ENCODE data around the gene SPIN2B.
"Not testable (repeated sequence)": the region's sequence is repeated elsewhere in the genome, so short reads cannot be mapped to it uniquely, and the experiment has no call there.

Gene SPIN2B

DNA sequence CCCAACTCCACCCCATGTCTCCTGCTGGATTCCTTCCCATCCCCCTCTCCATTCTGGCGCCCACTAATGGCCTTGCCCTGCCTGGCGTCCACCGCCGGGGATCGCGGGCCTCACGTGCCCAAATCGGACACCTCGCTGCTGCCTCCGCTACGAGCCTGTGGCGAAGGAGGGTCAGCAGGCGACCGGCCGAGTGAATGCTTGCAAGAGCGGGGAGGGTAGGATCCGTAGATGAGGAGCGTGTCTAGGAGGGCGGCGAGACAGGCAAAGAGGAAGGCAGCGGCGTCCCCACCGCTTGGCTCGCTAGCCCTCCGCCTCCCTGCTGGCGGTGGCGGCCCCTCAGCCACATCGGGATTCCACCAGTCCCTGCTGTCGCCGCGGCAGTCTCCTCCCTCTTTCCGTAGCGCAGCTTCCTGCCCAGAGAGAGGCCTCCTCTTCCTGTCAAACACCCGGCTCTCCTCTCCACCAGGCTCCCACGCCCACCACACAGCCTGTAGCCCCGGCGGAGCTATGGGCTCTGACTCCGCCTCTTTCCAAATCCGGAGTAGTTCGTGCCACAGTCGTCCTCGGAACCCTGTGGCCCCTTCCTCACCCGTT lies at the start of gene SPIN2B:
Gene SPIN2B, minus strand, starts transcription at position 387 of the 594 bp plus-strand sequence.
- peak within 1 kb of the TSS; percentile 63 for H3K4me3 ChIP-seq (ENCODE audit: low read depth, low read length)
- TF ChIP-seq, protein P1, sequence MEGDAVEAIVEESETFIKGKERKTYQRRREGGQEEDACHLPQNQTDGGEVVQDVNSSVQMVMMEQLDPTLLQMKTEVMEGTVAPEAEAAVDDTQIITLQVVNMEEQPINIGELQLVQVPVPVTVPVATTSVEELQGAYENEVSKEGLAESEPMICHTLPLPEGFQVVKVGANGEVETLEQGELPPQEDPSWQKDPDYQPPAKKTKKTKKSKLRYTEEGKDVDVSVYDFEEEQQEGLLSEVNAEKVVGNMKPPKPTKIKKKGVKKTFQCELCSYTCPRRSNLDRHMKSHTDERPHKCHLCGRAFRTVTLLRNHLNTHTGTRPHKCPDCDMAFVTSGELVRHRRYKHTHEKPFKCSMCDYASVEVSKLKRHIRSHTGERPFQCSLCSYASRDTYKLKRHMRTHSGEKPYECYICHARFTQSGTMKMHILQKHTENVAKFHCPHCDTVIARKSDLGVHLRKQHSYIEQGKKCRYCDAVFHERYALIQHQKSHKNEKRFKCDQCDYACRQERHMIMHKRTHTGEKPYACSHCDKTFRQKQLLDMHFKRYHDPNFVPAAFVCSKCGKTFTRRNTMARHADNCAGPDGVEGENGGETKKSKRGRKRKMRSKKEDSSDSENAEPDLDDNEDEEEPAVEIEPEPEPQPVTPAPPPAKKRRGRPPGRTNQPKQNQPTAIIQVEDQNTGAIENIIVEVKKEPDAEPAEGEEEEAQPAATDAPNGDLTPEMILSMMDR (IDR thresholded peaks at IDR 0.05; ENCODE audit: low read depth, low read length), result no peak

DNA sequence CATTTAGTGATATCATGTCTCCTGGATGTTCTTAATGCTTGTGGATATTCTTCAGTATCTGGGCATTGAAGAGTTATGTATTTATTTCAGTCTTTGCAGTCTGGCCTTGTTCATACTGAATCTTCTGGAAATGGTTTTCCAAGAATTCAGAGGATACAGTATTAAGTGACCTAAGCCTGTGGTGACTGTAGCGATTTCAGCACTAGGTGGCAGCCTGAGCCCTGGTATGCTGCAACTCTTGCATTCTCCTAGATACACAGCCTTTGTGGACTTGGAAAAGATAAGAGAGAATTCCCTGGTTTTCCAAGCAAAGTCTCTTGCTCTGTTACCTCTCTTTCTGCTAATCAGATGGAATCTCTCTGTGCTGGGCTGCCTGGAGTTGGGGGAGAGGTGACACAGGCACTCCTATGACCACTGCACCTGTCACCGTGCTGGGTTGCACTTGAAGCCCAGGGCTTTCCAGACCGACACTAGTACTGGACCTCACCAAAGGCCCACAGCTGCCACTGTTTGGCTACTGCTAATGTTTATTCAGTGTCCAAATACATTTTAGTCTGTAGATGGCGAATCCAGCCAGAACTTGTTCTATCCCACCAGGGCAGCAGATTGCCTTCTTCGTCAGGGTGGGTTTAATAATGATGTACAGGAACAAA lies 35.2 kb upstream of the SPIN2B start:
- TF ChIP-seq, protein P1 (IDR thresholded peaks at IDR 0.05; ENCODE audit: low read depth, low read length), result no peak
- H3K4me3 ChIP-seq (ENCODE audit: low read depth, low read length), result no peak overlapping the region

DNA sequence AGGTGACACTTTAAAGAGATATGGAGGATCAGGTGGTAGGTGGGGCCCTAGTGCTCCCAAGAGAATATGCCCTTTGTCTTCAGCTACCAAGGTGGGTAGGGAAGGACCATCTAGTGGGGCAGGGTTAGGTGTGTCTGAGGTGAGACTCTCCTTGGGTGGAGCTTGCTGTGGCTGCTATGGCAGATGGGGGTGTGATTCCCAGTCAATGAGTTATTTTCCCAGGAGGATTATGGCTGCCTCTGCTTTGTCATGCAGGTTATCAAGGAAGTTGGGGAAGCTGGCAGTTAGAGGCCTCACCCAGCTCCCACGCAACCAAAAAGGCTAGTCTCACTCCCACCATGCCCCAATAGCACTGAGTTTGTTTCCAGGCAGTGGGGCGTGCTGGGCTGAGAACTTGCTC lies 33.8 kb upstream of the SPIN2B start:
- TF ChIP-seq, protein P1 (IDR thresholded peaks at IDR 0.05; ENCODE audit: low read depth, low read length), result no peak
- H3K4me3 ChIP-seq (ENCODE audit: low read depth, low read length), result no peak overlapping the region

DNA sequence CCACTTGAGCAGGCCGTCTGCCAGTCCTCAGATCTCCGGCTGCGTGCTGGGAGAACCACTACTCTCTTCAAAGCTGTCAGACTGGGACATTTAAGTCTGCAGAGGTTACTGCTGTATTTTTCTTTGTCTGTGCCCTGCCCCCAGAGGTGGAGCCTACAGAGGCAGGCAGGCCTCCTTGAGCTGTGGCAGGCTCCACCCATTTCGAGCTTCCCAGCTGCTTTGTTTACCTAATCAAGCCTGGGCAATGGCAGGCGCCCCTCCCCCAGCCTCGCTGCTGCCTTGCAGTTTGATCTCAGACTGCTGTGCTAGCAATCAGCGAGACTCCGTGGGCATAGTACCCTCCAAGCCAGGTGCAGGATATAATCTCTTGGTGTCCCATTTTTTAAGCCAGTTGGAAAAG lies 30.9 kb upstream of the SPIN2B start:
- H3K4me3 ChIP-seq (ENCODE audit: low read depth, low read length), result not testable (repeated sequence)

DNA sequence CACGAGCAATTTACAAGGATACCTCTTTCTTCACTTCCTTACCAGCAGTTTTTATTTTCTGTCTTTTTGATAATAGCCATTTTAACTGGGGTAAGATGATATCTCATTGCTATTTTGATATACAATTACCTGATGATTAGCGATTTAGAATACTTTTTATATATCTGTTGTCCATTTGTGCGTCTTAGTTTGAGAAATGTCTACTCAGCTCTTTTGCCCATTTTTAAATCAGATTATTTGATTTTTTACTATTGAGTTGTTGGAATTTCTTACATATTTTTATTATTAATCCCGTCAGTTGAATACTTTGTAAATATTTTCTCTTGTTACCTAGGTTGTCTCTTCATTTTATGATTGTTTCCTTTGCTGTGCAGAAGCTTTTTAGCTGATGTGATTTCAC lies 17.3 kb upstream of the SPIN2B start:
- TF ChIP-seq, protein P1 (IDR thresholded peaks at IDR 0.05; ENCODE audit: low read depth, low read length), result no peak

DNA sequence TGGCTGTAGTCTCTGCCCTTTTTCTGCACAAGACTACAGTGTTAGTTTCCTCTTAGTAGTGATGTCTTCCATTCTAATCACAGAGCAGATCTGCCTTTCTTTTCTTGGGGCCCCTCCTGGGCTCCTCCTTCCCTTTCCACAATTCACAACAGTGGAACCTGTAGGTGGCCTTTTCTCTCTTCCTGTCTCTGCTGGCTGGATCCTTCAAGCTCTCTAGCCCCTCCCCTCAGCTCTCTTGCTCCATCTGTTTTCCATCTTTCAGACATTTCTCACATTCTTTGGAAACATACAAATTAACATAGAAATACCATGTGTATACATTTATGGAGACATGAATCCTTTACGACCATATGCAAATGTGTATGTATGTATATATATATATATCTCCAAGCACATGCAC lies 16.2 kb upstream of the SPIN2B start:
- TF ChIP-seq, protein P1 (IDR thresholded peaks at IDR 0.05; ENCODE audit: low read depth, low read length), result no peak

More for the DNA sequence above, 17.3 kb upstream of the SPIN2B start:
- H3K4me3 ChIP-seq (ENCODE audit: low read depth, low read length), result no peak overlapping the region

DNA sequence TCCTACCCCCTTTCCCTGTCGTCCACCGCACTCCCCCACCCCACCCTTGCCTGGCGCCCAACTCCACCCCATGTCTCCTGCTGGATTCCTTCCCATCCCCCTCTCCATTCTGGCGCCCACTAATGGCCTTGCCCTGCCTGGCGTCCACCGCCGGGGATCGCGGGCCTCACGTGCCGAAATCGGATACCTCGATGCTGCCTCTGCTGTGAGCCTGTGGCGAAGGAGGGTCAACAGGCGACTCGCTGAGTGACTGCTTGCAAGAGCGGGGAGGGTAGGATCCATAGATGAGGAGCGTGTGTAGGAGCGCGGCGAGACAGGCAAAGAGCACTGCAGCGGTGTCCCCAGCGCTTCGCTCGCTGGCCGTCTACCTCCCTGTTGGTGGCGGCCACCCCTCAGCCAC lies 15.7 kb upstream of the SPIN2B start, which contains the start of gene SPIN2A:
Gene SPIN2A, minus strand, starts transcription at position 325 of the 400 bp plus-strand sequence. CDS start 800 bp downstream, outside the sequence.
- not testable (repeated sequence) for H3K4me3 ChIP-seq (ENCODE audit: low read depth, low read length)

More for the DNA sequence above, 16.2 kb upstream of the SPIN2B start:
- no peak overlapping the region for H3K4me3 ChIP-seq (ENCODE audit: low read depth, low read length)

DNA sequence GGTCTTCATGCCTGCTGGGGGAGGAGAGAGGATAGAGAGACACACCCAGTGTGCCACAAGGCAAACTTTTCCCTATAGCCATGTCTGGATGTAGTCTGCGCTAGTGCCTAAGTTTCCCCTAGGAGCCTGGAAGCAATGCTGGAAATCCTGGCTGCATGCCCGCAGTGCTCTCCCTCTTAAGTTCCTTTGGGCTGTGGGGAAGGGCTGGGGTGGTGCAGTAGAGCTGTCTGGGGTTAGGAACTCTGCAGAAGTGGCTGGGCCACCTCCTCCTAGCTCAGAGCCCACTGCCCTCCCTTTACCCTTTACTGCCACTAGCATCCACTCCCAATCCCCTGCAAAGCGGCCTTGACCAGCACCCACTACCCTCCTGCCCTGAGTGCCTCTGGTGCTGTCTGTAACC lies 15.2 kb upstream of the SPIN2B start:
- H3K4me3 ChIP-seq (ENCODE audit: low read depth, low read length), result not testable (repeated sequence)

DNA sequence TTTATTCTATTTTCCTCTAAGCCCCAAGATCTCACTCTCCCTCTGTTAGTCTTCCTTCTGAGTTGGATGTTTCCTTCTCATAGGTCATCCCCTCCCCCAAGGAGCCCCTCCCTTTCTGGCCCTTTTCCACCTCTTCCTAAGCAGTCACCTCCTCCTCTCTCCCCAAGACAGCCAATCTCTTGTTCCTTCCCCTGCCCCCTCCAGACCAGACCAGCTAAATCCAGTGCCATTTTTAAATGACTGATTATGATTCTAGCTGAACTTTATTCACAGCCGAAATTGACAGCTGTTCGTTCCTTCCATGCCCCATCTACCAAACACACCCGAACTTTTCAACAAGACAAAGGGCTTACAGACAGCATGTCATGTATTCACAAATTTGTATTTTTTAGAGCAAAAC lies 13.9 kb upstream of the SPIN2B start:
- no peak overlapping the region for H3K4me3 ChIP-seq (ENCODE audit: low read depth, low read length)
- TF ChIP-seq, protein P1 (IDR thresholded peaks at IDR 0.05; ENCODE audit: low read depth, low read length), result no peak

Measured in WI38 (cell line).